GM18502 (cell line): ENCODE data around the gene RUFY2.
"Not testable (repeated sequence)": the region's sequence is repeated elsewhere in the genome, so short reads cannot be mapped to it uniquely, and the experiment has no call there.

ENCODE experiments used
- ATAC-seq: cut with Tn5 transposase; IDR thresholded peaks from one replicate; pipeline ENCODE4 v1.9.1; 2021; ENCODE audit warnings: mild to moderate bottlenecking; ENCODE audit not compliant: unreplicated experiment, poor library complexity

Gene RUFY2

GRCh38 chr10:68330852-68331454 is 76.1 kb downstream of the RUFY2 start:
- ATAC-seq, result no peak

GRCh38 chr10:68329506-68329861 is 77.6 kb downstream of the RUFY2 start:
- ATAC-seq, result no peak

GRCh38 chr10:68327889-68328786 is 78.9 kb downstream of the RUFY2 start:
- ATAC-seq, result no peak

GRCh38 chr10:68324396-68324795 is 82.7 kb downstream of the RUFY2 start:
- ATAC-seq, result not testable (repeated sequence)

GRCh38 chr10:68318331-68319059 is 88.6 kb downstream of the RUFY2 start:
- ATAC-seq, result no peak

- ATAC-seq, result no peak
Measured at GRCh38 chr10:68315582-68315981, 91.5 kb downstream of the RUFY2 start.

- not testable (repeated sequence) for ATAC-seq
Measured at GRCh38 chr10:68314930-68315329, 92.1 kb downstream of the RUFY2 start.

GRCh38 chr10:68310531-68310930 is 96.5 kb downstream of the RUFY2 start:
- no peak for ATAC-seq

GRCh38 chr10:68305854-68306253 is 101.2 kb downstream of the RUFY2 start:
- ATAC-seq, result no peak

GRCh38 chr10:68303849-68304412 is 103.1 kb downstream of the RUFY2 start:
- ATAC-seq, result no peak

GRCh38 chr10:68302871-68303270 is 104.2 kb downstream of the RUFY2 start:
- no peak for ATAC-seq

GRCh38 chr10:68302503-68302823 is 104.6 kb downstream of the RUFY2 start:
- peak; percentile 22 for ATAC-seq

- peak; percentile 75 for ATAC-seq
Measured at GRCh38 chr10:68301790-68302502, 105.1 kb downstream of the RUFY2 start.

- ATAC-seq, result no peak
Measured at GRCh38 chr10:68301301-68301700, 105.8 kb downstream of the RUFY2 start.

- no peak for ATAC-seq
Measured at GRCh38 chr10:68296843-68297663, 110.0 kb downstream of the RUFY2 start.
